Measurements from ENCODE around the gene TMX3.
A peak's percentile ranks its signal among the peaks of the same experiment; 100 is the strongest.

The TMX3 gene, protein sequence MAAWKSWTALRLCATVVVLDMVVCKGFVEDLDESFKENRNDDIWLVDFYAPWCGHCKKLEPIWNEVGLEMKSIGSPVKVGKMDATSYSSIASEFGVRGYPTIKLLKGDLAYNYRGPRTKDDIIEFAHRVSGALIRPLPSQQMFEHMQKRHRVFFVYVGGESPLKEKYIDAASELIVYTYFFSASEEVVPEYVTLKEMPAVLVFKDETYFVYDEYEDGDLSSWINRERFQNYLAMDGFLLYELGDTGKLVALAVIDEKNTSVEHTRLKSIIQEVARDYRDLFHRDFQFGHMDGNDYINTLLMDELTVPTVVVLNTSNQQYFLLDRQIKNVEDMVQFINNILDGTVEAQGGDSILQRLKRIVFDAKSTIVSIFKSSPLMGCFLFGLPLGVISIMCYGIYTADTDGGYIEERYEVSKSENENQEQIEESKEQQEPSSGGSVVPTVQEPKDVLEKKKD

GRCh38 chr18:68714712-68715496 is at the start of gene TMX3:
TSS of gene TMX3 (minus strand) at chr18:68715108. CDS start at chr18:68714981, 127 bp downstream.
- DNase-seq (ENCODE audit: extremely low spot score, insufficient read length, low read depth) (peak; percentile 94), FAIRE-seq (peak; percentile 98)

DNA sequence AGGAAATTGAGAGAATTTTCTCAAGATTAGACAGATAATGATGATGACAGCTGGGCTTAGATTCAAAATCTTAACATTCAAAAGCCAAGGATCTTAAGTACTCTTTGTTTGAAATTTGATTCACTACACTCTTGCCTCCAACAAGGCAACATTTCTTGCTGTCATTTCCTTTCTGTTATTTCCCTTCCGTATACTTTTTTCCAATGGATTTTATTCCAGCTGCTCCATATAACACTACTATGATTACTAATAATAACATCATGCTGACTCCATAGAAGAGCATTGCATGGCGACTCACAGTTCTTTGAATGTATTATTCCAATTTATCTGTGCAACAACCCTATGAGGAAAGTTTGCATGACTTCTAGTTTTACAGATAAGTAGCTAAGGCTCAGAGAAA is 49.1 kb upstream of the TMX3 start:
- FAIRE-seq (no peak), DNase-seq (ENCODE audit: extremely low spot score, insufficient read length, low read depth) (no peak)

DNA sequence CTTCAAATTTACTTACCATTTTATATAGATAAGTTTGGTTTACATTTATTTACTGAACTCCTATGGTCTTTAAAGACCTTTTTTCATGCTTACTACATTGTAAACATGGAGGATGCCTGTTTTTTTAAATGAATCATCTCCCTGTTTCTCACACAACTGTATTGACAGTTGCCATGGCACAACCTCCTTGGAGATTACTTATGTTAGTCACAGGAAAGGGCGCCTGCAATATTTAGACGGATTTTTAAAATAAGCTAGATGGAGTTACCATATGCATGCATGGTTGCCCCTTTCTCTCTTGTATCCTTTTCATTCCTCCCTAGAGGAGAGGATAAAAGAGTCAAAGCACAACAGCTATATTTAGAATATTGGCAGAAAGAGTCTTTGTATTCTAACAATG is 48.2 kb upstream of the TMX3 start:
- no peak for FAIRE-seq

DNA sequence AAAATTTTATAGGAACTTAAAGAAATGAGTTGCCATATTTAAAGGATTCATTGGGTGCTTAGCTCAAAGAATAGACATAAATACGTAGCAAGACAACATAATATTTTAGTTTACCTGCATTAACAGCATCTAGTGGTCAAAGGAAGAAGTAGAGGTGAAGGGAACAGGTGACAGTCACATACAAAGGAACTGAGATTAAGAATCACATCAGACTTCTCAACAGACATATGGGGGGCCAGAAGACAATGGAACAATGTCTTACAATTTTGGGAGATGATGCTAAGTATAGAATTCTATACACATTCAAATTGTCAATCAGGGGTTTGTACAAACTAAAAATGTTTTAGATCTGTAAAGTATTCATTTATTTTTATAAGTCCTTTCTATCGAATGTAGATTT is 44.4 kb upstream of the TMX3 start:
- DNase-seq (ENCODE audit: extremely low spot score, insufficient read length, low read depth), result no peak
- no peak for FAIRE-seq

More for the DNA sequence above, 48.2 kb upstream of the TMX3 start:
- no peak for DNase-seq (ENCODE audit: extremely low spot score, insufficient read length, low read depth)

DNA sequence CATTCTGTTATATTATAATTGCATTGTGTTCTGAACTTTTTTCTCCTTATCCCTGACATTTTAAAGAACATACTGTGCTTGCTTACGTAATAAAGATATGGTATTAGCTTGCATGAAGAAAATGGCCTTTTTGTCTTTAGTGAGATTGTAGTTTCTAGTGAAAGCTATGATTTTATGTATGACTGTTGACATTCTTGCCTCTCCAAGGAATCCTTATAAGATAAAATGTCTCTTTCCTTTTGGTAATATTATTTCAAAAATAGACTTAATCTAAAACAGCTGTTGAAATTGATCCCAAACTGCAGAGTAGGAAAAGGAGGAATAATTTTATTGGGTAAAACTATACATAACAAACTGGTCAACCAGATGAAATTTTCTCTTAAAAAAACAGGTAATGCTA is 42.2 kb upstream of the TMX3 start:
- no peak for FAIRE-seq
- DNase-seq (ENCODE audit: extremely low spot score, insufficient read length, low read depth), result no peak

- DNase-seq (ENCODE audit: extremely low spot score, insufficient read length, low read depth), result no peak
- no peak for FAIRE-seq
Measured at GRCh38 chr18:68742206-68742605, 27.3 kb upstream of the TMX3 start.

DNA sequence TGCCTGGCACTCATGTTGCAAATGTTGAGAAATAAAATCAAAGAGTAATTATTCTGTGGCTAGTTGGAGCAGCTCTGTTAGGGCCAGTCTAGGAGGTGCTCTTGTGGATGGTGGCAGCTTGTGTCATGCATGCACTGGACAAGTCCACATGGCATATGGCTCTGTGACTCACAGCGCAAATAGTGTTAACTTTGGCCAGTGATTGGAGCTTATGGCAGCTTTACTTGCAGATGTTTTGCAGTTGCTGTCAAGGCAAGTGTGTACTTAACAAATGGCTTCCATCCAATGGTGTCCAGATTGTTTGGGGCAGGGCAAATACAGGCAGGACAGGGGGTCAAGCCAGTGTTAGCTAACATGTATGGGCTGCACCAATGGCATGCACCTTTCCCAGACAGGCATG is 26.1 kb upstream of the TMX3 start:
- FAIRE-seq (no peak), DNase-seq (ENCODE audit: extremely low spot score, insufficient read length, low read depth) (no peak)

GRCh38 chr18:68739462-68739861 is 24.6 kb upstream of the TMX3 start:
- FAIRE-seq (no peak), DNase-seq (ENCODE audit: extremely low spot score, insufficient read length, low read depth) (no peak)

- DNase-seq (ENCODE audit: extremely low spot score, insufficient read length, low read depth) (no peak), FAIRE-seq (no peak)
Measured at GRCh38 chr18:68738564-68738963, 23.7 kb upstream of the TMX3 start.

DNA sequence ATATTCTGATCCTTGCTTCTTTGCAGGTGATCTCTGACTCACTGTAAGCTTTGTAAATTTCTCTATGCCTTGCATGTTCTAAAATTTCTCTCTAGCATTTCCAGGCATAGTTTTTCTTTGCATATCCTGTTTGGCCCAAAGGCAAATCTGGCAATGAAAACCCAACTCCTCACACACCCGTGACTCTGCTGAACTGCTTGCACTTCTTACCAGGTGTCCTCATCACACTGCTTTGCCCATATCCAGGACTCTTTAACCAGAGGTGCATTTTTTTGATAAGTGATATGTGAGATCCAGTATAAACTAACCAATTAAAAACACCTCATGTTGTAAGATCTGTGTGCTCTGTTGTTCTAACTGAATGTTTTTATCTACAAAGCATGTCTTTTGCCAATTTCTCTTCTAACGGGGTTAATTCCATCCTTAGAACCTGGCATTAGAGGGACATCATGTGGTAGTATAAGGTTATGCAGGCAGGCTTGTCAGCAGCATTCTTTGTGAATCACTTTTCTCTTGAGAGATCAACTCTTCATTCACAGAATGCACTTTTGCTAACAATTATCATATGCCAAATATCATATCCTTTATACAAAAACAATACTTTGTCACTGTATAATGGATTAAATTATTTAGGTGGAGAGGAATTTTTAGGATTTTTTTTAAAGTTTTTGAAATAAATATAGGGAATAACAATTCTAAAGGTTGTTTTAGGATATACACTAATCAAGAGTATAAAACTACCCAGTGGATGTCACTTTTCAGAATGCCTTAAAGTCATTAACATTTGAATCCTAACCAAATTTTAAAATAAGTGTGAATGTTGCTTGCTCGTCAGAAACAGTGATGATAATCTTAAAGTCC is 20.8 kb upstream of the TMX3 start:
- DNase-seq (ENCODE audit: extremely low spot score, insufficient read length, low read depth), result peak; percentile 36
- peak; percentile 78 for FAIRE-seq

DNA sequence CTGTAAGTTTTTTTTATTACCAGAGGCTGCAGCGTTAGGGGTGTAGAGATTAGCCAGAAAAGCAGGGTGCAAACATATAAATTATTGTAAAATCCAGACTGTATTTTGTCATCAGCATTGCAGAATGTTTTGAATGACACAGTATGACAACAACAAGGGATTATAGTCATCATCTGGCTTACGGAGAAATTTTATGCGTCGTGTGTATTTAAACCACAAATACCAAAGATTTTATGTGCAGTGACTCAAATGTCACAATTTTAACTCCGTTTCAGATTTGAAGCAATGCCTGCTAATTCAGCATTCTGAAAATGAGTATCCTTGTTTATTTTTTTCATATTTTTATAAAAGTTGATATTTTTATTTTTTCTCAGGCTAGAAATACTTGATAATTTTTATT is 19.4 kb upstream of the TMX3 start:
- FAIRE-seq (no peak), DNase-seq (ENCODE audit: extremely low spot score, insufficient read length, low read depth) (no peak)

DNA sequence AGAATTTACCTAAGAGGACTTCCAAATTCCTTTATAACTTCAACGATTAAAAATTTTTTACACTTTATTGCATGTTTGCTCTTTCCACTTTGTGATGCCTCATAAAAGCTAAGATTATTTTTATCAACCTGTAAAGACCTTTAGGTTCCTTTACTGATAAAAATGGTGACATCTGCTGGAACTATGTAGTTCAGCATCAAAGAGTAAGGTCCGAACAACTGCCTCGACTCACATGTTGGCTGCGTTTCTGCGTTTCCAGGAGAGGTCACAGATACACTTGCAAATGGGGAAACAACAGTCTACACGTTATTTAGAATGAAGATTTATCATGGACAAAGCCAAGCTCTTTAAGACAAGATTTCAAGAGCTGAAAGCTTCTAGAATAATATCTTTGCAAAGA is 18.8 kb upstream of the TMX3 start:
- FAIRE-seq (no peak), DNase-seq (ENCODE audit: extremely low spot score, insufficient read length, low read depth) (no peak)

DNA sequence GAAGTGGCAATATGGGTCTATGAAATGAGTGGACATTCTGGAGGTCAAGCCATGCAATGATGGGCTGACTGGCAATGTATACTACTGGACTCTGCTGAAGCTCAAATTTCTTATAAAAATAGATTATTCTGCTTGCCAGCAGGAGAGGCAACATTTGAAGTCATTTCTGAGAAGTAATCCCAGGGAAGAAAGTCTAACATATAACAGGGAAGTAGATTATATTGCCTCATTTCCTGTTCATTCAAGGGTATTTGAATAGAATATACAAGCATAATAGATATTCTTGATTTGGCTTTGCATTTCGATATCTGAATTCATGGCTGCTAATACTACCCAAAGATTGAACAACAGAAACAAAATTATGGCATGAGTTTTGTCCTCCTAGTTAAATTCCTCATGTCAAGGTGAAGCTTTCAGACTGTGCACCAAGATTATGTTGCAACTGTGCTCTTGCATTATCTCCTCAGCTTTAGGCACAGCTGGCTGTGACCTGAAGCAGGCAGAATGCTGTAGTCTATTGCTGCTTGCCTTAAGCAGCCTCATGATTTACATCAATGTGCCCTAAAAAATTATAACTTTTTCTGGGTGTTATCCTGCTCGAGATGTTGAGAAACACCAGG is 13.3 kb upstream of the TMX3 start:
- DNase-seq (ENCODE audit: extremely low spot score, insufficient read length, low read depth) (no peak), FAIRE-seq (no peak)

GRCh38 chr18:68727506-68727905 is 12.6 kb upstream of the TMX3 start:
- FAIRE-seq, result no peak

GRCh38 chr18:68725346-68725745 is 10.4 kb upstream of the TMX3 start:
- FAIRE-seq (no peak), DNase-seq (ENCODE audit: extremely low spot score, insufficient read length, low read depth) (no peak)

More at GRCh38 chr18:68727506-68727905, 12.6 kb upstream of the TMX3 start:
- no peak for DNase-seq (ENCODE audit: extremely low spot score, insufficient read length, low read depth)

DNA sequence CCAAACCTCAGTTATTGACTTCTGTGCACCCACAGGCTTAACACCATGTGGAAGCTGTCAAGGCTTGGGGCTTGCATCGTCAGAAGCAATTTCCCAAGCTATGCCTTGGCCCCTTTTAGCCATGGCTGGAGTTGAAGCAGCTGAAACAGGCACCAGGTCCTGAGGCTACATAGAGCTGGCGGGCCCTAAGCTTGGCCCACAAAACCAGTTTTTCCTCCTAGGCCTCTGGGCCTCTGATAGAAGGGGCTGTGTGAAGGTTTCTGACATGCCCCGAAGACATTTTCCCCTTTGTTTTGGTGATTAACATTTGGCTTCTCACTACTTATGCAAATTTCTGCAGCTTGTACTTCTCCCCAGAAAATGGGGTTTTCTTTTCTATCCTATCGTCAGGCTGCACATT is 9.1 kb upstream of the TMX3 start:
- DNase-seq (ENCODE audit: extremely low spot score, insufficient read length, low read depth) (no peak), FAIRE-seq (no peak)

DNA sequence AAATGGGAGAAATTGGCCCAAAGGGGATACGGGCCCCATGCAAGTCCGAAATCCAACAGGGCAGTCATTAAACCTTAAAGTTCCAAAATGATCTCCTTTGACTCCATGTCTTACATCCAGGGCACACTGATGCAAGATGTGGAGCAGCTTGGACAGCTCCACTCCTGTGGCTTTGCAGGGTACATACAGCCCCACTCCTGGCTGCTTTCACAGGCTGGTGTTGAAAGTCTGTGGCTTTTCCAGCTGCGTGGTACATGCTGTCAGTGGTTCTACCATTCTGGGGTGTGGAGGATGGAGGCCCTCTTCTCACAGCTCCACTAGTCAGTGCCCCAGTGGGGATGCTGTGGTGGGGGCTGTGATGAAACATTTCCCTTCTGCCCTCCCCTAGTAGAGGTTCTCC is 8.6 kb upstream of the TMX3 start:
- DNase-seq (ENCODE audit: extremely low spot score, insufficient read length, low read depth) (no peak), FAIRE-seq (no peak)

GRCh38 chr18:68722821-68723220 is 7.9 kb upstream of the TMX3 start:
- no peak for FAIRE-seq
- no peak for DNase-seq (ENCODE audit: extremely low spot score, insufficient read length, low read depth)

GRCh38 chr18:68721681-68722583 is 7.0 kb upstream of the TMX3 start:
- DNase-seq (ENCODE audit: extremely low spot score, insufficient read length, low read depth), result no peak
- FAIRE-seq, result peak; percentile 87

All from GM18507 (cell line).